ENCODE measurements around the gene PMFBP1. TPM values are rescaled to one million over a fixed set of nuclear protein-coding genes. Genes with fewer than 3 reads are reported as not detected.

PMFBP1 gene
- total and polyA plus RNA-seq, 10 of the 15 experiments (the other 5 are each of a cell fraction or from before 2014, with no cell fraction given): 0.40 to 2.3 (median 1.1) TPM

GRCh38 chr16:72111657-72112451, 60.1 kb downstream of the PMFBP1 start:
- TF ChIP-seq POLR2AphosphoS5 (IDR thresholded peaks at IDR 0.05; ENCODE audit: low read length) (0 out of 2 replicates have a peak, but pooled peaks have one; percentile 5), ESRRA (IDR thresholded peaks at IDR 0.05; ENCODE audit: low read length) (no peak)
- H3K27ac ChIP-seq (ENCODE audit: control insufficient read depth, insufficient read depth): no peak overlapping the region
- no peaks in the 10 kb centered on the region for H3K4me1 ChIP-seq (ENCODE audit: control insufficient read depth, insufficient read depth, low read length)
- in situ Hi-C loops (cut with MboI): no loop called here
- no peak overlapping the region for H3K4me2 ChIP-seq (ENCODE audit: control insufficient read depth, insufficient read depth)
- no peaks in the 10 kb centered on the region for H3K9me3 ChIP-seq (replicated peaks; ENCODE audit: control insufficient read depth, insufficient read depth, low read length)
- ChIA-PET RAD21 (ENCODE audit: unreplicated experiment) (no interaction called here), SMC1A (ENCODE audit: uncharacterized antibody, unreplicated experiment) (no interaction called here), POLR2A (no interaction called here), CTCF (interaction anchor here (0.9 kb wide), 1 partner anchor 10 kb away, joined by 3 read pairs; no protein-coding TSS in a partner anchor)
- H4K20me1 ChIP-seq (ENCODE audit: control insufficient read depth, insufficient read depth): no peaks in the 10 kb centered on the region; the same call in 1 of the 2 replicates
- no TSS peak for BruUV-seq (replicated peaks)
- 87% methylated on average over 19 of the region's 19 CpGs for WGBS (ENCODE audit: insufficient coverage, insufficient replicate concordance, low lambda C conversion rate, missing lambda C conversion rate)
- H3K9ac ChIP-seq (ENCODE audit: control insufficient read depth, insufficient read depth, low read length): no peak overlapping the region
- no peak for ATAC-seq
- no peak overlapping the region for H2AFZ ChIP-seq (ENCODE audit: control insufficient read depth, low read depth, low read length)
- H3K36me3 ChIP-seq (ENCODE audit: control insufficient read depth in 2 of 2, insufficient read depth in 2 of 2, low read length in 1 of 2): peaks cover 22 to 34% of the 10 kb centered on the region in 2 experiments
- no peaks in the 10 kb centered on the region for H3K27me3 ChIP-seq (replicated peaks in 1 of 2; ENCODE audit: control insufficient read depth in 2 of 2, insufficient read depth in 2 of 2, low read length in 1 of 2)
- intact Hi-C loops (cut with micrococcal nuclease; ENCODE audit: unreplicated experiment): no loop called here
- no peak for DNase-seq (ENCODE audit: low read depth, low spot score)
- no peak overlapping the region for H3K4me3 ChIP-seq
- FAIRE-seq: no peak
- H3K79me2 ChIP-seq (ENCODE audit: control insufficient read depth, insufficient read depth, low read length): no peaks in the 10 kb centered on the region

GRCh38 chr16:72110662-72111615, 61.0 kb downstream of the PMFBP1 start:
- BruUV-seq (replicated peaks): no TSS peak
- no peak overlapping the region for H3K9ac ChIP-seq (ENCODE audit: control insufficient read depth, insufficient read depth, low read length)
- FAIRE-seq (no peak), DNase-seq (ENCODE audit: low read depth, low spot score) (no peak), ATAC-seq (no peak)
- no peak overlapping the region for H3K4me2 ChIP-seq (ENCODE audit: control insufficient read depth, insufficient read depth)
- SMC1A ChIA-PET (ENCODE audit: uncharacterized antibody, unreplicated experiment): no interaction called here
- POLR2A ChIA-PET: no interaction called here
- no peaks in the 10 kb centered on the region for H3K79me2 ChIP-seq (ENCODE audit: control insufficient read depth, insufficient read depth, low read length)
- peaks cover 28 to 38% of the 10 kb centered on the region in 2 experiments for H3K36me3 ChIP-seq (ENCODE audit: control insufficient read depth in 2 of 2, insufficient read depth in 2 of 2, low read length in 1 of 2)
- H3K9me3 ChIP-seq (replicated peaks; ENCODE audit: control insufficient read depth, insufficient read depth, low read length): no peaks in the 10 kb centered on the region
- no peak overlapping the region for H2AFZ ChIP-seq (ENCODE audit: control insufficient read depth, low read depth, low read length)
- H3K27ac ChIP-seq (ENCODE audit: control insufficient read depth, insufficient read depth): no peak overlapping the region
- WGBS (ENCODE audit: insufficient coverage, insufficient replicate concordance, low lambda C conversion rate, missing lambda C conversion rate): 95% methylated on average over 23 of the region's 23 CpGs
- RAD21 ChIA-PET (ENCODE audit: unreplicated experiment): no interaction called here
- no peaks in the 10 kb centered on the region for H3K4me1 ChIP-seq (ENCODE audit: control insufficient read depth, insufficient read depth, low read length)
- CTCF ChIA-PET: no interaction called here
- intact Hi-C loops (cut with micrococcal nuclease; ENCODE audit: unreplicated experiment): no loop called here
- TF ChIP-seq MTA3 (IDR thresholded peaks at IDR 0.05; ENCODE audit: borderline replicate concordance, low read length) (no peak), POLR2A (IDR thresholded peaks at IDR 0.05; ENCODE audit: low read depth, low read length) (peak; percentile 13; the same call in 1 of the 2 replicates)
- in situ Hi-C loops (cut with MboI): no loop called here
- H4K20me1 ChIP-seq (ENCODE audit: control insufficient read depth, insufficient read depth): no peaks in the 10 kb centered on the region; the same call in 1 of the 2 replicates
- H3K27me3 ChIP-seq (replicated peaks in 1 of 2; ENCODE audit: control insufficient read depth in 2 of 2, insufficient read depth in 2 of 2, low read length in 1 of 2): no peaks in the 10 kb centered on the region
- no peak overlapping the region for H3K4me3 ChIP-seq
